ENCODE results near the gene AOAH. TPM values are rescaled to one million over a fixed set of nuclear protein-coding genes. Genes with fewer than 3 reads are reported as not detected.
"Not testable (repeated sequence)": the region's sequence is repeated elsewhere in the genome, so short reads cannot be mapped to it uniquely, and the experiment has no call there.

The AOAH gene
- total RNA-seq, 2 experiments from 2014 or later, result 13.3 to 14.4 TPM

DNA sequence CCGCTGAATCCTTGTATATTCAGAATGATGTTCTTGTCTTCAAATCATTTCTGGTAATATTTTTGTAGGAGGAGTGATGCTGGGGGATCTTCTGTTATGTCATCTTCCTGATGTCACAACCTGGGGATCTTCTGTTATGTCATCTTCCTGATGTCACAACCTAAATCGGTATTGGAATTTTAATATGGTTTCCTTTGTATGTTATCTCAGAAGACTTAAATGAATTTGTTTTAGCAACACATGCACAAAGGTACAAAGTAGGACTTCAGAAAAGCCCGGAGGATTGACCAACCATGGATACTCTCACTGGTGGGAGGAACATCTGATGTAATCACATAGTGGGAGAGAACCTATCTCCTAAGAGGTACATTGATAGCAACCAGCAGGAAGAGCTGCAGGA, 9.1 kb upstream of the AOAH start:
- H3K27ac Mint-ChIP-seq, result no peak overlapping the region
- H3K9me3 Mint-ChIP-seq, result peaks cover 27% of the 10 kb centered on the region
- no peak for DNase-seq
- POLR2A ChIA-PET, result no interaction called here
- H3K27me3 Mint-ChIP-seq, result peaks cover 3% of the 10 kb centered on the region
- CTCF ChIA-PET, result interaction anchor here (0.7 to 1.5 kb wide), 3 partner anchors 13 to 47 kb away, joined by 3 to 4 read pairs (median 4); no protein-coding TSS in a partner anchor
- H3K4me3 Mint-ChIP-seq, result no peak overlapping the region
- H3K4me1 Mint-ChIP-seq, result peaks cover 30% of the 10 kb centered on the region
- H3K36me3 Mint-ChIP-seq (ENCODE audit: low read depth), result peaks cover 37% of the 10 kb centered on the region

DNA sequence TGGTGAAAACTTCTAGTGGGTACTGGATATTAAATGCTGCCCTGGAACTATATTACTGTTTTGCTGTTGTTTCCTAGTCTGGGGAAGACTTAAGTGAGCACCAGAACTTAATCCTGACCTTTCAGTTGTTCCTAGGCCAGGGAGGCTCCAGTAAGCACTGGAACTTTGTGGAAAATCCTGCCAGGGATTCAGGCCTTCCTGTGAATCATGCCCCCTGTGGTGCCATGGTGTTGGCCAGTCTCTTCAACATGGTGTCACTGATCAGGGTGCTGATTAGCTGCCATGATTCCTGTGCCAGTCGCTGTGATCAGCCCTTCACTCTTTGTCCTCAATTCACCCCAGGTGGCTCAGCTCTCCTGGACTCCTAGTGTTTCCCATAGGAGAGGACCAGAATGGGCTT, 8.5 kb upstream of the AOAH start:
- DNase-seq, result no peak
- ChIA-PET POLR2A (no interaction called here), CTCF (interaction anchor here (0.7 to 1.5 kb wide), 4 partner anchors 14 to 46 kb away, joined by 3 to 4 read pairs (median 4); no protein-coding TSS in a partner anchor)
- Mint-ChIP-seq H3K36me3 (ENCODE audit: low read depth) (peaks cover 38% of the 10 kb centered on the region), H3K4me1 (peaks cover 32% of the 10 kb centered on the region), H3K27me3 (peaks cover 3% of the 10 kb centered on the region), H3K4me3 (no peak overlapping the region), H3K9me3 (peaks cover 27% of the 10 kb centered on the region), H3K27ac (no peak overlapping the region)

GRCh38 chr7:36730046-36730445, 5.8 kb upstream of the AOAH start:
- Mint-ChIP-seq H3K4me1 (peaks cover 38% of the 10 kb centered on the region), H3K4me3 (no peak overlapping the region), H3K36me3 (ENCODE audit: low read depth) (peaks cover 38% of the 10 kb centered on the region), H3K27me3 (peaks cover 3% of the 10 kb centered on the region), H3K27ac (no peak overlapping the region), H3K9me3 (peaks cover 27% of the 10 kb centered on the region)
- CTCF ChIA-PET, result no interaction called here
- no peak for DNase-seq
- POLR2A ChIA-PET, result no interaction called here

DNA sequence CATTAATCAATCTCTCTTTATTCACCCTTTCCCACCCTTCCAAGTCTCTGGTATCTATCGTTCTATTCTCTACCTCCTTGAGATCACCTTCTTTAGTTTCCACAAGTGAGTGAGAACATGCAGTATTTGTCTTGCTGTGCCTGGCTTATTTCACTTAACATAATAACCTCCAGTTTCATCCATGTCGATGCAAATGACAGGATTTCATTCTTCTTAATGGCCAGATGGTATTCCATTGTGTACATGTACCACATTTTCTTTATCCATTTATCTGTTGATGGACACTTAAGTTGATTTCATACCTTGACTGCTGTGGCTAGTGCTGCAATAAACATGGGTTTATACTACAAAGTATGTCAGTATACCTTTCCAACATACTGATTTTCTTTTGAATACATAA, 3.8 kb upstream of the AOAH start:
- ChIA-PET CTCF (interaction anchor here (1.3 kb wide), 1 partner anchor 12 kb away, joined by 3 read pairs; no protein-coding TSS in a partner anchor), POLR2A (no interaction called here)
- H3K4me3 Mint-ChIP-seq, result no peak overlapping the region
- H3K9me3 Mint-ChIP-seq, result peaks cover 22% of the 10 kb centered on the region
- H3K4me1 Mint-ChIP-seq, result peaks cover 49% of the 10 kb centered on the region
- peaks cover 3% of the 10 kb centered on the region for H3K27me3 Mint-ChIP-seq
- H3K36me3 Mint-ChIP-seq (ENCODE audit: low read depth), result peaks cover 38% of the 10 kb centered on the region
- DNase-seq, result no peak
- no peak overlapping the region for H3K27ac Mint-ChIP-seq

- Mint-ChIP-seq H3K27me3 (peaks cover 3% of the 10 kb centered on the region), H3K4me1 (peaks cover 59% of the 10 kb centered on the region), H3K9me3 (peaks cover 19% of the 10 kb centered on the region), H3K36me3 (ENCODE audit: low read depth) (peaks cover 37% of the 10 kb centered on the region), H3K4me3 (no peak overlapping the region), H3K27ac (peak overlapping the region; percentile 96)
- ChIA-PET POLR2A (no interaction called here), CTCF (interaction anchor here (0.6 to 1.2 kb wide), 7 partner anchors 8 to 177 kb away, joined by 3 to 4 read pairs (median 3); no protein-coding TSS in a partner anchor)
- DNase-seq, result no peak
These were observed 2.7 kb upstream of the AOAH start for GRCh38 chr7:36726806-36727503.

DNA sequence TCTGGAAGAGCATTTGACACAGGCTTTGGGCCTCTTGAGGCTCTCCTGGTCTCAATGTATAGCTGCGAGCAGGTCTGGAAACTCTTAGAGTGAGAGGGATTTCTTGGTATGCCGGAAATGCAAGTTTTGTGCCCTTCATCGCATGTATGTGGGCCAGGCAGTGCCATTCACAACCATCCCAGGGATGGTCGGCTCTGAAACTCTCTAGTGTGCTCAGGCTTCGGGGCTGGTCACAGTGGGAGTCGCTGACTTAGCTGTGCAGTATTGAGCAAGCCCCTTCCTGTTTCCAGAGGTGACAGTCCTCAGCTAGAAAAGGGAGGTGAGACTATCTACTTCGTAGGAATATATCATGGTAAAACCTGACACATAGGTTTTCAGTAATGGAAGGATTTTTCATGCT, 2.0 kb upstream of the AOAH start:
- no peak for DNase-seq
- ChIA-PET POLR2A (no interaction called here), CTCF (interaction anchor here (0.6 to 1.2 kb wide), 4 partner anchors 44 to 1734 kb away, joined by 3 to 4 read pairs (median 3); no protein-coding TSS in a partner anchor)
- Mint-ChIP-seq H3K9me3 (peaks cover 14% of the 10 kb centered on the region), H3K27me3 (peaks cover 3% of the 10 kb centered on the region), H3K4me3 (no peak overlapping the region), H3K27ac (peak overlapping the region; percentile 96), H3K36me3 (ENCODE audit: low read depth) (peaks cover 39% of the 10 kb centered on the region), H3K4me1 (peaks cover 64% of the 10 kb centered on the region)

GRCh38 chr7:36724996-36725395, 702 bp upstream of the AOAH start:
- peak overlapping the region; percentile 96 for H3K27ac Mint-ChIP-seq
- ChIA-PET POLR2A (interaction anchor here (0.7 kb wide), 1 partner anchor 213 kb away, joined by 5 read pairs; no protein-coding TSS in a partner anchor), CTCF (interaction anchor here (1.0 kb wide), 1 partner anchor 54 kb away, joined by 3 read pairs; no protein-coding TSS in a partner anchor)
- peaks cover 34% of the 10 kb centered on the region for H3K36me3 Mint-ChIP-seq (ENCODE audit: low read depth)
- peaks cover 75% of the 10 kb centered on the region for H3K4me1 Mint-ChIP-seq
- H3K9me3 Mint-ChIP-seq, result peaks cover 10% of the 10 kb centered on the region
- peak overlapping the region; percentile 84 for H3K4me3 Mint-ChIP-seq
- H3K27me3 Mint-ChIP-seq, result peaks cover 3% of the 10 kb centered on the region
- no peak for DNase-seq

- ChIA-PET CTCF (interaction anchor here (1.2 kb wide), 1 partner anchor 192 kb away, joined by 3 read pairs; no protein-coding TSS in a partner anchor), POLR2A (no interaction called here)
- H3K4me1 Mint-ChIP-seq, result peaks cover 82% of the 10 kb centered on the region
- H3K36me3 Mint-ChIP-seq (ENCODE audit: low read depth), result peaks cover 32% of the 10 kb centered on the region
- H3K27me3 Mint-ChIP-seq, result no peaks in the 10 kb centered on the region
- H3K9me3 Mint-ChIP-seq, result peaks cover 10% of the 10 kb centered on the region
- H3K4me3 Mint-ChIP-seq, result peak overlapping the region; percentile 84
- peak overlapping the region; percentile 96 for H3K27ac Mint-ChIP-seq
- DNase-seq, result no peak
These were observed 1.0 kb downstream of the AOAH start for GRCh38 chr7:36723291-36723690.

DNA sequence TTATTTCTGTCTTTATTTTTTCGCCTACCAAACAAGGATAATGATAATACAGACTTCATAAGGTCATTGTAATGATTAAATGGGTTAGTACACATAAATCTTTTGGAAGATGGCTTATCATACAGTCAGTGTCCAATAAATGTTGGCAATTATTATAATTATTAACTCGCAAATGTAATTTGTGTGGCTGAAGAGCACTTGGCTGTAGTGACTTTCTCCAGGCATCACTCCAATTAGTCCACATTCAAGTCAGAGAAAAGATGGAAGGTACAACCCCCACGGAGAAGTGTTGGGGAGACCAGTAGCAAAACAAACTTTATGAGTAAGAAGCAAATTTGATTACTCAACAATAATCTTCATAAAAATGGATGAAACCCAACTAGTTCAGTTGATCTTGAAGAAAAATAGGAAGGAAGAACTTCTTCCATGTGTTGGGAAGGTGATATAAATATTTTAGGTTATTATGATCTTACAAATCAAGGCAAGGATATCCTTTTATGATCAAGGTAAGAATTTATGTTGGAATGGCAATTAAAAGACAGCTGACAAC, 5.1 kb downstream of the AOAH start:
- POLR2A ChIA-PET, result interaction anchor here (0.6 kb wide), 1 partner anchor 315 kb away, joined by 4 read pairs; no protein-coding TSS in a partner anchor
- no peak for DNase-seq
- Mint-ChIP-seq H3K27me3 (no peaks in the 10 kb centered on the region), H3K36me3 (ENCODE audit: low read depth) (peaks cover 43% of the 10 kb centered on the region), H3K9me3 (peaks cover 22% of the 10 kb centered on the region), H3K4me1 (peaks cover 45% of the 10 kb centered on the region), H3K27ac (peak overlapping the region; percentile 34), H3K4me3 (no peak overlapping the region)
- CTCF ChIA-PET, result no interaction called here

GRCh38 chr7:36717586-36717985, 6.7 kb downstream of the AOAH start:
- POLR2A ChIA-PET, result no interaction called here
- Mint-ChIP-seq H3K4me1 (peaks cover 32% of the 10 kb centered on the region), H3K9me3 (peaks cover 31% of the 10 kb centered on the region), H3K36me3 (ENCODE audit: low read depth) (peaks cover 47% of the 10 kb centered on the region), H3K4me3 (no peak overlapping the region), H3K27ac (no peak overlapping the region), H3K27me3 (no peaks in the 10 kb centered on the region)
- no peak for DNase-seq
- CTCF ChIA-PET, result interaction anchor here (0.6 to 1.1 kb wide), 5 partner anchors 9 to 597 kb away, joined by 3 to 4 read pairs (median 3); no protein-coding TSS in a partner anchor

- not testable (repeated sequence) for H3K4me3 Mint-ChIP-seq, H3K27me3 Mint-ChIP-seq
- CTCF ChIA-PET, result interaction anchor here (0.6 to 1.1 kb wide), 4 partner anchors 8 to 596 kb away, joined by 3 to 4 read pairs (median 3); no protein-coding TSS in a partner anchor
These were observed 7.5 kb downstream of the AOAH start for GRCh38 chr7:36716802-36717201.

GRCh38 chr7:36712015-36712414, 12.3 kb downstream of the AOAH start:
- H3K4me3 Mint-ChIP-seq, result no peak overlapping the region
- H3K27me3 Mint-ChIP-seq, result no peaks in the 10 kb centered on the region
- no peak for DNase-seq
- no peak overlapping the region for H3K27ac Mint-ChIP-seq
- H3K9me3 Mint-ChIP-seq, result peaks cover 29% of the 10 kb centered on the region
- ChIA-PET CTCF (no interaction called here), POLR2A (interaction anchor here (0.5 kb wide), 1 partner anchor 16 kb away, joined by 3 read pairs; no protein-coding TSS in a partner anchor)
- H3K4me1 Mint-ChIP-seq, result peaks cover 33% of the 10 kb centered on the region
- H3K36me3 Mint-ChIP-seq (ENCODE audit: low read depth), result peaks cover 53% of the 10 kb centered on the region

More at GRCh38 chr7:36716802-36717201, 7.5 kb downstream of the AOAH start:
- peaks cover 27% of the 10 kb centered on the region for H3K4me1 Mint-ChIP-seq
- POLR2A ChIA-PET, H3K27ac Mint-ChIP-seq, DNase-seq: not testable (repeated sequence)
- H3K9me3 Mint-ChIP-seq, result peaks cover 27% of the 10 kb centered on the region
- H3K36me3 Mint-ChIP-seq (ENCODE audit: low read depth), result peaks cover 43% of the 10 kb centered on the region

DNA sequence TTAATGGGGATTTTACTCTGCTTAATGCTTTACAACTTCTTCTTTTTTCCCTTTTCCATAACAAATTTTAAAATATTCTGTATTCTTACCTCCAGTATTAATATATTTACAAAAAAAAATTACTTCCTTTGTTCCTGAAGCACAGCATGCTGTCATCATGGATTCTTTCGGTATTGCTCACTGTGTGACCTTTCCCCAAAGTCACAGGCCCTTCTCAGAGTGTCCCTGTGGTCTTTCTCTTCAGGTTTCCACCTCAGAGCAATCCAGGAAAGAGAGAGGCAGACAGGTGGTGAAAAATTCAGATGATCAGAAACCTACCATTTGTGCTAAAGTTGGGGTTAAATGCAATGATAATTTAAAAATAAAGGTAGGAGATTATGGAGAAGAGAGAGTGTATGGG, 13.0 kb downstream of the AOAH start:
- DNase-seq, result no peak
- H3K9me3 Mint-ChIP-seq, result peaks cover 33% of the 10 kb centered on the region
- no peak overlapping the region for H3K27ac Mint-ChIP-seq
- no peak overlapping the region for H3K4me3 Mint-ChIP-seq
- POLR2A ChIA-PET, result no interaction called here
- peaks cover 56% of the 10 kb centered on the region for H3K36me3 Mint-ChIP-seq (ENCODE audit: low read depth)
- peaks cover 36% of the 10 kb centered on the region for H3K4me1 Mint-ChIP-seq
- no peaks in the 10 kb centered on the region for H3K27me3 Mint-ChIP-seq
- CTCF ChIA-PET, result no interaction called here

Data from activated CD4-positive, alpha-beta T cell treated with anti-CD3 and anti-CD28 coated beads, Interleukin-2, amount 10 ng/mL, durations not matched to agents 7 days and 5 days (primary cell).